K562 (cell line): ENCODE results near the gene BSCL2. TPM values are rescaled to one million over a fixed set of nuclear protein-coding genes. Genes with fewer than 3 reads are reported as not detected.

ENCODE experiments used
- E2F6 ChIP-seq, 2 experiments: IDR thresholded peaks; 2 replicates each; pipeline ENCODE4 v1.6.1; 2011; ENCODE audit warnings: borderline replicate concordance in 1 of 2, control low read depth in 1 of 2, low read depth in 1 of 2, low read length in 1 of 2, mild to moderate bottlenecking in 1 of 2, mixed read lengths in 1 of 2, moderate library complexity in 1 of 2; ENCODE audit not compliant: insufficient read depth in 1 of 2, insufficient read length in 1 of 2, poor library complexity in 1 of 2, severe bottlenecking in 1 of 2; ENCODE audit errors: extremely low read depth in 1 of 2
- ELF2 ChIP-seq: fragments of 250-450 bp; sonication (Bioruptor Pico); IDR thresholded peaks from 2 replicates; pipeline ENCODE4 v1.5.0; 2021; ENCODE audit warnings: mild to moderate bottlenecking
- HINFP ChIP-seq: fragments of 450-650 bp; conservative IDR thresholded peaks from 2 replicates; pipeline ENCODE4 v1.6.1; 2016; ENCODE audit warnings: missing genetic modification characterization, low read depth, mild to moderate bottlenecking, control low read depth, missing compliant biosample characterization
- MLX ChIP-seq, 2 experiments: fragments of 450-650 bp in 1 of 2; sonication (generic) in 1 of 2; formaldehyde crosslinking; conservative IDR thresholded peaks; 2 replicates each; pipeline versions ENCODE4 v1.4.0 to v1.8.1; 2020 to 2022; ENCODE audit warnings: mild to moderate bottlenecking in 1 of 2, missing genetic modification reagents in 1 of 2
- NKRF ChIP-seq: fragments of 450-650 bp; IDR thresholded peaks from 2 replicates; pipeline ENCODE4 v1.6.1; 2016; ENCODE audit warnings: borderline replicate concordance
- YY1 ChIP-seq, 3 experiments: IDR thresholded peaks; 2 replicates each; pipeline ENCODE4 v1.6.1; 2011; ENCODE audit warnings: low read length in 2 of 3, mild to moderate bottlenecking in 2 of 3, moderate library complexity in 2 of 3, borderline replicate concordance in 1 of 3, control low read depth in 1 of 3, low read depth in 1 of 3; ENCODE audit not compliant: insufficient read depth in 3 of 3, insufficient replicate concordance in 2 of 3, control insufficient read depth in 1 of 3, insufficient read length in 1 of 3; ENCODE audit errors: extremely low read depth in 1 of 3
- ZBTB40 ChIP-seq, 2 experiments: fragments of 450-650 bp in 1 of 2; sonication (generic) in 1 of 2; formaldehyde crosslinking in 1 of 2; IDR thresholded peaks; 2 replicates each; pipeline versions ENCODE4 v1.7.1 to v1.9.0; 2016 to 2022; ENCODE audit warnings: inconsistent platforms in 1 of 2, mild to moderate bottlenecking in 1 of 2, missing genetic modification reagents in 1 of 2
- ZNF3 ChIP-seq: fragments of 250-450 bp; sonication (Bioruptor Pico); IDR thresholded peaks from 2 replicates; pipeline ENCODE4 v1.5.0; 2021; ENCODE audit warnings: mild to moderate bottlenecking, moderate library complexity
- polyA plus RNA-seq, 8 experiments: library from polyadenylated mRNA; depleted of rRNA in 4 of 8; stranded (reverse) in 5 of 8; unstranded in 3 of 8; fragments of >200 nt; fragmentation: Nextera tagmentation in 2 of 8; fragmentation: Illumina TruSeq in 1 of 8; extraction: Ambion mirVana in 2 of 8; extraction: Trizol in 1 of 8; gene quantifications; 2 replicates each; pipeline versions ENCODE4 v1.2.1 to v1.2.3, GENCODE V29; 2011 to 2014; ENCODE audit warnings: inconsistent platforms in 1 of 8, missing spikeins in 1 of 8
- total RNA-seq, 7 experiments: library from RNA; depleted of rRNA in 6 of 7; stranded (reverse); fragments of >200 nt in 6 of 7; fragmentation: Illumina TruSeq in 2 of 7; extraction: Trizol in 2 of 7; gene quantifications; 2 replicates each; pipeline versions ENCODE4 v1.2.1 to v1.2.3, GENCODE V29; 2011 to 2021; ENCODE audit warnings: low replicate concordance in 1 of 7

The BSCL2 gene
- total and polyA plus RNA-seq, 9 of the 15 experiments (the other 6 are each of a cell fraction or from before 2014, with no cell fraction given), result 18.9 to 51.7 (median 35.2) TPM

GRCh38 chr11:62671608-62672389 lies 35.4 kb downstream of the BSCL2 start, which contains the start of the genes LBHD1 and UQCC3 (continued):
- TF ChIP-seq HINFP (tag), result 0 out of 2 replicates have a peak, but pooled peaks have one; percentile 42
- peak; percentile 48 to 92 (median 80) for TF ChIP-seq YY1 (IDR thresholded peaks at IDR 0.05; ENCODE audit: borderline replicate concordance in 1 of 3, control insufficient read depth in 1 of 3, extremely low read depth in 1 of 3, insufficient read depth in 3 of 3, insufficient read length in 1 of 3, insufficient replicate concordance in 2 of 3, low read depth in 1 of 3, low read length in 2 of 3)
- 0 out of 2 replicates have a peak, but pooled peaks have one; percentile 7 for TF ChIP-seq NKRF
- TF ChIP-seq ZBTB40 (IDR thresholded peaks at IDR 0.05), result peak; percentile 76
- no peak for TF ChIP-seq ZBTB40 (CRISPR knock-in tag; IDR thresholded peaks at IDR 0.05)
- TF ChIP-seq ELF2 (CRISPR knock-in tag), result peak; percentile 83
- TF ChIP-seq E2F6 (IDR thresholded peaks at IDR 0.05; ENCODE audit: borderline replicate concordance in 1 of 2, extremely low read depth in 1 of 2, insufficient read depth in 1 of 2, insufficient read length in 1 of 2, low read depth in 1 of 2, low read length in 1 of 2, poor library complexity in 1 of 2, severe bottlenecking in 1 of 2), result peak; percentile 30 to 58
- TF ChIP-seq ZNF3, result no peak
- no peak for TF ChIP-seq MLX (CRISPR knock-in tag; conservative IDR thresholded peaks at IDR 0.05)
